Measurements from ENCODE around the gene SLC16A6.

SLC16A6 gene

GRCh38 chr17:68307443-68307842 is 16.5 kb upstream of the SLC16A6 start:
- Histone ChIP-seq H3K9me3 (no peaks in the 10 kb centered on the region), H3K27ac (peak overlapping the region; percentile 54), H3K4me3 (ENCODE audit: low read depth in 1 of 2, low read length in 1 of 2) (no peak overlapping the region), H3K4me1 (ENCODE audit: control insufficient read depth in 1 of 2, insufficient read depth in 1 of 2, low read depth in 1 of 2, low read length in 1 of 2) (peaks cover 35 to 48% of the 10 kb centered on the region in 2 experiments), H3K36me3 (no peaks in the 10 kb centered on the region), H3K27me3 (no peaks in the 10 kb centered on the region)
- TF ChIP-seq CTCF (IDR thresholded peaks at IDR 0.05), result no peak

- Histone ChIP-seq H3K36me3 (no peaks in the 10 kb centered on the region), H3K4me1 (ENCODE audit: control insufficient read depth in 1 of 2, insufficient read depth in 1 of 2, low read depth in 1 of 2, low read length in 1 of 2) (peaks cover 29 to 42% of the 10 kb centered on the region in 2 experiments), H3K9me3 (no peaks in the 10 kb centered on the region), H3K27ac (peak overlapping the region; percentile 54), H3K4me3 (ENCODE audit: low read depth in 1 of 2, low read length in 1 of 2) (no peak overlapping the region), H3K27me3 (no peaks in the 10 kb centered on the region)
- no peak for TF ChIP-seq CTCF (IDR thresholded peaks at IDR 0.05)
These were observed 15.9 kb upstream of the SLC16A6 start for GRCh38 chr17:68306819-68307218.

GRCh38 chr17:68305142-68305541 is 14.2 kb upstream of the SLC16A6 start:
- Histone ChIP-seq H3K4me1 (ENCODE audit: control insufficient read depth in 1 of 2, insufficient read depth in 1 of 2, low read depth in 1 of 2, low read length in 1 of 2) (peaks cover 12 to 27% of the 10 kb centered on the region in 2 experiments), H3K27me3 (no peaks in the 10 kb centered on the region), H3K9me3 (no peaks in the 10 kb centered on the region), H3K36me3 (no peaks in the 10 kb centered on the region), H3K4me3 (ENCODE audit: low read depth in 1 of 2, low read length in 1 of 2) (no peak overlapping the region), H3K27ac (peak overlapping the region; percentile 58)
- TF ChIP-seq CTCF (IDR thresholded peaks at IDR 0.05), result no peak

- no peak overlapping the region for H3K4me3 ChIP-seq (ENCODE audit: low read depth in 1 of 2, low read length in 1 of 2)
- H3K4me1 ChIP-seq (ENCODE audit: control insufficient read depth in 1 of 2, insufficient read depth in 1 of 2, low read depth in 1 of 2, low read length in 1 of 2), result peaks cover 10 to 25% of the 10 kb centered on the region in 2 experiments
- no peaks in the 10 kb centered on the region for H3K9me3 ChIP-seq
- TF ChIP-seq CTCF (IDR thresholded peaks at IDR 0.05), result no peak
- H3K27ac ChIP-seq, result peak overlapping the region; percentile 58
- no peaks in the 10 kb centered on the region for H3K27me3 ChIP-seq
- no peaks in the 10 kb centered on the region for H3K36me3 ChIP-seq
These were observed 13.8 kb upstream of the SLC16A6 start for GRCh38 chr17:68304706-68305105.

- no peaks in the 10 kb centered on the region for H3K27me3 ChIP-seq
- H3K4me3 ChIP-seq (ENCODE audit: low read depth in 1 of 2, low read length in 1 of 2), result no peak overlapping the region
- no peaks in the 10 kb centered on the region for H3K9me3 ChIP-seq
- peaks cover 23 to 36% of the 10 kb centered on the region in 2 experiments for H3K4me1 ChIP-seq (ENCODE audit: control insufficient read depth in 1 of 2, insufficient read depth in 1 of 2, low read depth in 1 of 2, low read length in 1 of 2)
- TF ChIP-seq CTCF (IDR thresholded peaks at IDR 0.05), result no peak
- H3K27ac ChIP-seq, result peak overlapping the region; percentile 54
- no peaks in the 10 kb centered on the region for H3K36me3 ChIP-seq
These were observed 11.7 kb upstream of the SLC16A6 start for GRCh38 chr17:68302666-68303065.

- H3K36me3 ChIP-seq, result no peaks in the 10 kb centered on the region
- no peak for TF ChIP-seq CTCF (IDR thresholded peaks at IDR 0.05)
- H3K27me3 ChIP-seq, result no peaks in the 10 kb centered on the region
- no peak overlapping the region for H3K4me3 ChIP-seq (ENCODE audit: low read depth in 1 of 2, low read length in 1 of 2)
- peaks cover 28 to 37% of the 10 kb centered on the region in 2 experiments for H3K4me1 ChIP-seq (ENCODE audit: control insufficient read depth in 1 of 2, insufficient read depth in 1 of 2, low read depth in 1 of 2, low read length in 1 of 2)
- H3K9me3 ChIP-seq, result no peaks in the 10 kb centered on the region
- H3K27ac ChIP-seq, result peak overlapping the region; percentile 54
These were observed 11.2 kb upstream of the SLC16A6 start for GRCh38 chr17:68302066-68302564.
